GM23338 (cell line): ENCODE data around the gene RASA3. TPM values are rescaled to one million over a fixed set of nuclear protein-coding genes. Genes with fewer than 3 reads are reported as not detected.

Experiments
- ATAC-seq: fragments of 200-7000 bp; cut with Tn5 transposase; 3 replicates; pipeline ENCODE4 v1.9.1; 2020
- DNase-seq: peaks from one replicate; pipeline ENCODE4 v3.0.0-alpha.2; 2015; ENCODE audit warnings: low spot score
- H2AFZ ChIP-seq: fragments of 200-600 bp; sonication (generic); 2 replicates; pipeline ENCODE4 v1.8.0; 2016; ENCODE audit warnings: antibody characterized with exemption, mild to moderate bottlenecking, moderate library complexity
- H3F3A ChIP-seq: fragments of 200-600 bp; sonication (generic); replicated peaks from 2 replicates; pipeline ENCODE4 v1.8.0; 2017; ENCODE audit warnings: antibody characterized with exemption, mixed run types, low read depth
- H3K27ac ChIP-seq: fragments of 200-600 bp; sonication (generic); 2 replicates; pipeline ENCODE4 v1.6.1; 2016; ENCODE audit warnings: low read depth
- H3K27me3 ChIP-seq: fragments of 200-600 bp; sonication (generic); 2 replicates; pipeline ENCODE4 v1.8.0; 2016; ENCODE audit warnings: mild to moderate bottlenecking, mixed run types, moderate library complexity; ENCODE audit not compliant: insufficient read depth
- H3K36me3 ChIP-seq: fragments of 200-600 bp; sonication (generic); 2 replicates; pipeline ENCODE4 v1.8.0; 2016; ENCODE audit warnings: mild to moderate bottlenecking; ENCODE audit not compliant: insufficient read depth
- H3K4me1 ChIP-seq: fragments of 200-600 bp; sonication (generic); 2 replicates; pipeline ENCODE4 v1.8.0; 2016; ENCODE audit warnings: mild to moderate bottlenecking, moderate library complexity; ENCODE audit not compliant: insufficient read depth
- H3K4me2 ChIP-seq: fragments of 200-600 bp; sonication (generic); 2 replicates; pipeline ENCODE4 v1.7.1; 2017; ENCODE audit warnings: mixed run types
- H3K4me3 ChIP-seq: fragments of 200-600 bp; sonication (generic); 2 replicates; pipeline ENCODE4 v1.6.1; 2016; ENCODE audit warnings: mixed run types
- H3K79me2 ChIP-seq: fragments of 200-600 bp; sonication (generic); replicated peaks from 2 replicates; pipeline ENCODE4 v1.8.0; 2017; ENCODE audit warnings: mild to moderate bottlenecking; ENCODE audit not compliant: insufficient read depth
- H3K9me2 ChIP-seq: fragments of 200-600 bp; sonication (generic); 2 replicates; pipeline ENCODE4 v1.8.0; 2017; ENCODE audit not compliant: insufficient read depth
- H4K20me1 ChIP-seq: fragments of 200-600 bp; sonication (generic); replicated peaks from 2 replicates; pipeline ENCODE4 v1.8.0; 2017; ENCODE audit warnings: mild to moderate bottlenecking; ENCODE audit not compliant: insufficient read depth
- H3K27ac Mint-ChIP-seq: 2 replicates; pipeline ENCODE4 v1.8.0; 2020; ENCODE audit warnings: inconsistent platforms, mild to moderate bottlenecking, moderate library complexity, mixed read lengths
- H3K27me3 Mint-ChIP-seq: 3 replicates; pipeline ENCODE4 v1.8.0; 2022; ENCODE audit warnings: low read depth, mild to moderate bottlenecking, moderate library complexity, mixed read lengths, inconsistent platforms; ENCODE audit not compliant: insufficient read depth, poor library complexity
- H3K36me3 Mint-ChIP-seq: 3 replicates; pipeline ENCODE4 v1.8.0; 2021; ENCODE audit warnings: low read depth, mild to moderate bottlenecking, inconsistent platforms, moderate library complexity, mixed read lengths
- H3K4me1 Mint-ChIP-seq: 3 replicates; pipeline ENCODE4 v1.8.0; 2020; ENCODE audit warnings: mild to moderate bottlenecking, inconsistent platforms, mixed read lengths
- H3K4me3 Mint-ChIP-seq: 3 replicates; pipeline ENCODE4 v1.8.0; 2021; ENCODE audit warnings: moderate library complexity, mild to moderate bottlenecking, inconsistent platforms, mixed read lengths
- H3K9me3 Mint-ChIP-seq: 3 replicates; pipeline ENCODE4 v1.8.0; 2020; ENCODE audit warnings: moderate library complexity, mild to moderate bottlenecking, inconsistent platforms, mixed read lengths
- CREB1 ChIP-seq: fragments of 250-450 bp; sonication (Bioruptor Pico); IDR thresholded peaks from 2 replicates; pipeline ENCODE4 v1.5.0; 2020; ENCODE audit warnings: low read depth, mild to moderate bottlenecking, moderate library complexity
- EZH2 ChIP-seq: fragments of 200-600 bp; sonication (generic); IDR thresholded peaks from one replicate; pipeline ENCODE4 v1.8.0; 2017; ENCODE audit warnings: antibody characterized with exemption, mild to moderate bottlenecking, low read depth; ENCODE audit not compliant: unreplicated experiment
- EZH2phosphoT487 ChIP-seq: fragments of 200-600 bp; sonication (generic); IDR thresholded peaks from one replicate; pipeline ENCODE4 v1.8.1; 2018; ENCODE audit warnings: antibody characterized with exemption; ENCODE audit not compliant: unreplicated experiment
- JUNB ChIP-seq: IDR thresholded peaks from one replicate; pipeline ENCODE4 v1.6.1; 2016; ENCODE audit warnings: antibody characterized with exemption; ENCODE audit not compliant: unreplicated experiment
- NANOG ChIP-seq: IDR thresholded peaks from 2 replicates; pipeline ENCODE4 v1.6.1; 2016; ENCODE audit warnings: antibody characterized with exemption, borderline replicate concordance
- POLR2AphosphoS5 ChIP-seq: IDR thresholded peaks from 2 replicates; pipeline ENCODE4 v1.6.1; 2016; ENCODE audit warnings: antibody characterized with exemption, low read depth
- STAT1 ChIP-seq: IDR thresholded peaks from one replicate; pipeline ENCODE4 v1.6.1; 2016; ENCODE audit warnings: antibody characterized with exemption; ENCODE audit not compliant: unreplicated experiment
- ZNF114 ChIP-seq: fragments of 250-450 bp; sonication (Bioruptor Pico); IDR thresholded peaks from 2 replicates; pipeline ENCODE4 v1.5.0; 2020; ENCODE audit warnings: mild to moderate bottlenecking, moderate library complexity
- ZNF331 ChIP-seq: fragments of 250-450 bp; sonication (Bioruptor Pico); IDR thresholded peaks from 2 replicates; pipeline ENCODE4 v1.5.0; 2020; ENCODE audit warnings: low read depth, mild to moderate bottlenecking, moderate library complexity
- ZNF462 ChIP-seq: fragments of 250-450 bp; sonication (Bioruptor Pico); IDR thresholded peaks from 2 replicates; pipeline ENCODE4 v1.5.0; 2020; ENCODE audit warnings: mild to moderate bottlenecking, moderate library complexity
- polyA plus RNA-seq: library from polyadenylated mRNA; unstranded; fragments of >200 nt; fragmentation: Nextera tagmentation; extraction: Ambion mirVana; gene quantifications from 2 replicates; pipeline ENCODE4 v1.2.1, GENCODE V29; 2016
- total RNA-seq: library from RNA; depleted of rRNA; stranded (reverse); fragments of >200 nt; shearing (Covaris generic); gene quantifications from 2 replicates; pipeline ENCODE4 v1.2.3, GENCODE V29; 2014
- TF ChIP-seq, protein P1 (sequence below): IDR thresholded peaks from one replicate; pipeline ENCODE4 v1.6.1; 2018; ENCODE audit warnings: antibody characterized with exemption; ENCODE audit not compliant: unreplicated experiment
- TF ChIP-seq, protein P2 (sequence below): IDR thresholded peaks from 2 replicates; pipeline ENCODE4 v1.6.1; 2016; ENCODE audit warnings: antibody characterized with exemption
- TF ChIP-seq, protein P3 (sequence below), 2 experiments: fragments of 200-600 bp in 1 of 2; sonication (generic) in 1 of 2; conservative IDR thresholded peaks; 2 replicates each; pipeline versions ENCODE4 v1.5.1 to v1.6.1; 2016 to 2017; ENCODE audit warnings: antibody characterized with exemption in 2 of 2, low read depth in 2 of 2, mild to moderate bottlenecking in 2 of 2, moderate library complexity in 1 of 2

RASA3 gene
- total and polyA plus RNA-seq, 2 experiments from 2014 or later = 11.2 to 20.7 TPM

DNA sequence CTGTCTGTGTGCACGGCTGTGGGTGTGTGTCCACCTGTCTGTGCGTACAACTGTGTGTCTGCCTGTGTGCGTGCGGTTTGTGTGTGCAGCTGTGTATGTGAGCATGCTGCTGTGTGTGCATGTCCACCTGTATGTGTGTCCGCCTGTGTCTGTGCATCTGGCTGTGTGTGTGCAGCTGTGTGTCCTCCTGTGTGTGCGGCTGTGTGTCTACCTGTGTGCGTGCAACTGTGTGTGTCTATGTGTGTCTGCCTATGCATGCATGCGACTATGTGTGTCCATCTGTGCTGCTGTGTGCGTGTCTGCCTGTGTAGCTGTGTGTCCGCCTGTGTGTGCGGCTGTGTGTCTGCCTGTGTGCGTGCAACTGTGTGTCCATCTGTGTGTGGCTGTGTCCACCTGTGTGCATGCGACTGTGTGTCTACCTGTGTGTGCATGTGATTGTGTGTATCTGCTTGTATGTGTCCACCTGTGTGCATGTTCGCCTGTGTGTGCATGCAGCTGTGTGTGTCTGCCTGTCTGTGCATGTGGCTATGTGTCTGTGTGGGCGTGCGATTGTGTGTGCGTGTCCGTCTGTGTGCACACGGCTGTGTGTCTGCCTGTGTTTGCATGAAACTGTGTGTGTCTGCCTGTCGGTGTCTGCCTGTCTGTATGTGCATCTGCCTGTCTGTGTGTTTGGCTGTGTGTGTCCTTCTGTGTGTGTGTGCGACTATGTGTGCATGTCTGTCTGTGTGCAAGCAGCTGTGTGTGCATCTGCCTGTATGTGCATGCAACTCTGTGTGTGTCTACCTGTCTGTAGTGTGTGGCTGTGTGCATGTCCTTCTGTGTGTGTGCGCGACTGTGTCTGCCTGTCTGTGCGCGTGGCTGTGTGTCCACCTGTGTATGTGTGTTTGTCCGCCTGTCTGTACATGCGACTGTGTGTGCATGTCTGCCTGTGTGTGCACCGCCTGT lies 101.5 kb downstream of the RASA3 start:
- H3K4me1 ChIP-seq = no peaks in the 10 kb centered on the region
- peaks cover 10% of the 10 kb centered on the region; the same call in 1 of the 2 replicates for H3K79me2 ChIP-seq
- Mint-ChIP-seq H3K4me1 (peaks cover 11% of the 10 kb centered on the region), H3K27ac (no peak overlapping the region), H3K4me3 (no peak overlapping the region), H3K9me3 (peaks cover 10% of the 10 kb centered on the region; the same call in 2 of the 3 replicates), H3K36me3 (peaks cover 11% of the 10 kb centered on the region), H3K27me3 (peaks cover 2% of the 10 kb centered on the region)
- TF ChIP-seq CREB1 (no peak), EZH2 (no peak), ZNF114 (no peak), POLR2AphosphoS5 (no peak), NANOG (no peak), JUNB (no peak), EZH2phosphoT487 (no peak), STAT1 (no peak), ZNF462 (CRISPR knock-in tag) (no peak), ZNF331 (no peak)
- TF ChIP-seq, protein P1, sequence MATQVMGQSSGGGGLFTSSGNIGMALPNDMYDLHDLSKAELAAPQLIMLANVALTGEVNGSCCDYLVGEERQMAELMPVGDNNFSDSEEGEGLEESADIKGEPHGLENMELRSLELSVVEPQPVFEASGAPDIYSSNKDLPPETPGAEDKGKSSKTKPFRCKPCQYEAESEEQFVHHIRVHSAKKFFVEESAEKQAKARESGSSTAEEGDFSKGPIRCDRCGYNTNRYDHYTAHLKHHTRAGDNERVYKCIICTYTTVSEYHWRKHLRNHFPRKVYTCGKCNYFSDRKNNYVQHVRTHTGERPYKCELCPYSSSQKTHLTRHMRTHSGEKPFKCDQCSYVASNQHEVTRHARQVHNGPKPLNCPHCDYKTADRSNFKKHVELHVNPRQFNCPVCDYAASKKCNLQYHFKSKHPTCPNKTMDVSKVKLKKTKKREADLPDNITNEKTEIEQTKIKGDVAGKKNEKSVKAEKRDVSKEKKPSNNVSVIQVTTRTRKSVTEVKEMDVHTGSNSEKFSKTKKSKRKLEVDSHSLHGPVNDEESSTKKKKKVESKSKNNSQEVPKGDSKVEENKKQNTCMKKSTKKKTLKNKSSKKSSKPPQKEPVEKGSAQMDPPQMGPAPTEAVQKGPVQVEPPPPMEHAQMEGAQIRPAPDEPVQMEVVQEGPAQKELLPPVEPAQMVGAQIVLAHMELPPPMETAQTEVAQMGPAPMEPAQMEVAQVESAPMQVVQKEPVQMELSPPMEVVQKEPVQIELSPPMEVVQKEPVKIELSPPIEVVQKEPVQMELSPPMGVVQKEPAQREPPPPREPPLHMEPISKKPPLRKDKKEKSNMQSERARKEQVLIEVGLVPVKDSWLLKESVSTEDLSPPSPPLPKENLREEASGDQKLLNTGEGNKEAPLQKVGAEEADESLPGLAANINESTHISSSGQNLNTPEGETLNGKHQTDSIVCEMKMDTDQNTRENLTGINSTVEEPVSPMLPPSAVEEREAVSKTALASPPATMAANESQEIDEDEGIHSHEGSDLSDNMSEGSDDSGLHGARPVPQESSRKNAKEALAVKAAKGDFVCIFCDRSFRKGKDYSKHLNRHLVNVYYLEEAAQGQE = no peak
- TF ChIP-seq, protein P2, sequence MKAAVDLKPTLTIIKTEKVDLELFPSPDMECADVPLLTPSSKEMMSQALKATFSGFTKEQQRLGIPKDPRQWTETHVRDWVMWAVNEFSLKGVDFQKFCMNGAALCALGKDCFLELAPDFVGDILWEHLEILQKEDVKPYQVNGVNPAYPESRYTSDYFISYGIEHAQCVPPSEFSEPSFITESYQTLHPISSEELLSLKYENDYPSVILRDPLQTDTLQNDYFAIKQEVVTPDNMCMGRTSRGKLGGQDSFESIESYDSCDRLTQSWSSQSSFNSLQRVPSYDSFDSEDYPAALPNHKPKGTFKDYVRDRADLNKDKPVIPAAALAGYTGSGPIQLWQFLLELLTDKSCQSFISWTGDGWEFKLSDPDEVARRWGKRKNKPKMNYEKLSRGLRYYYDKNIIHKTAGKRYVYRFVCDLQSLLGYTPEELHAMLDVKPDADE = no peak
- TF ChIP-seq, protein P3, sequence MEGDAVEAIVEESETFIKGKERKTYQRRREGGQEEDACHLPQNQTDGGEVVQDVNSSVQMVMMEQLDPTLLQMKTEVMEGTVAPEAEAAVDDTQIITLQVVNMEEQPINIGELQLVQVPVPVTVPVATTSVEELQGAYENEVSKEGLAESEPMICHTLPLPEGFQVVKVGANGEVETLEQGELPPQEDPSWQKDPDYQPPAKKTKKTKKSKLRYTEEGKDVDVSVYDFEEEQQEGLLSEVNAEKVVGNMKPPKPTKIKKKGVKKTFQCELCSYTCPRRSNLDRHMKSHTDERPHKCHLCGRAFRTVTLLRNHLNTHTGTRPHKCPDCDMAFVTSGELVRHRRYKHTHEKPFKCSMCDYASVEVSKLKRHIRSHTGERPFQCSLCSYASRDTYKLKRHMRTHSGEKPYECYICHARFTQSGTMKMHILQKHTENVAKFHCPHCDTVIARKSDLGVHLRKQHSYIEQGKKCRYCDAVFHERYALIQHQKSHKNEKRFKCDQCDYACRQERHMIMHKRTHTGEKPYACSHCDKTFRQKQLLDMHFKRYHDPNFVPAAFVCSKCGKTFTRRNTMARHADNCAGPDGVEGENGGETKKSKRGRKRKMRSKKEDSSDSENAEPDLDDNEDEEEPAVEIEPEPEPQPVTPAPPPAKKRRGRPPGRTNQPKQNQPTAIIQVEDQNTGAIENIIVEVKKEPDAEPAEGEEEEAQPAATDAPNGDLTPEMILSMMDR (conservative IDR thresholded peaks at IDR 0.05; ENCODE audit: low read depth in 2 of 2) = no peak
- no peaks in the 10 kb centered on the region for H3K9me2 ChIP-seq
- no peaks in the 10 kb centered on the region for H3K36me3 ChIP-seq
- H3K4me2 ChIP-seq = no peak overlapping the region
- no peaks in the 10 kb centered on the region for H3K27me3 ChIP-seq
- no peak overlapping the region for H2AFZ ChIP-seq
- ATAC-seq = no peak
- no peak overlapping the region for H3K4me3 ChIP-seq
- no peak for DNase-seq
- H3F3A ChIP-seq = no peaks in the 10 kb centered on the region
- no peak overlapping the region for H3K27ac ChIP-seq
- H4K20me1 ChIP-seq = no peaks in the 10 kb centered on the region; the same call in 1 of the 2 replicates
